ENCODE measurements around the gene BICC1. TPM values are rescaled to one million over a fixed set of nuclear protein-coding genes. Genes with fewer than 3 reads are reported as not detected.

The BICC1 gene
- total and polyA plus RNA-seq, 2 donors (not counting 3 experiments of a cell fraction or from before 2014, with no cell fraction given), result 0.06 to 0.29 TPM

DNA sequence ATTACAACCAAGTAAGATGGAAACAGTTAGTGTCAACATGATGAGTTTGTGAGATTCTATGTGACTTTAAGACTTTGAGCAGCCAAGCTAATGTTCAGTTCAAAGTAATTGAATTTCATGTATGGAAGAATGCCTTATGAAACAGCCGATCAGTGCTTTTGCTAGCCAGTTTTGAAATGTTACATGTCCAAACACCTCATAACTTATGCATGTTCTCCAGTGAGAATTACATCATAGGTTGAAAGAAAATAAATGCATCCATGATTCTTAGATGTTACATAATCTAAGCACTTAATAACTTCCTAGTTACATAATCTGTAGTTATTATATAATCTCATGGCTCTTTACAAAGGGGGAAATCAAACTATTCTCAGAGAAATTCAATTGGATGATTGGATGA lies 211.3 kb downstream of the BICC1 start:
- Histone ChIP-seq H3K4me3 (replicated peaks in 1 of 3; ENCODE audit: insufficient read depth in 1 of 3, low read depth in 1 of 3, low read length in 3 of 3) (no peak overlapping the region), H3K9me3 (replicated peaks; ENCODE audit: control insufficient read depth, insufficient read depth, low read length) (no peaks in the 10 kb centered on the region), H3K79me2 (ENCODE audit: control insufficient read depth, insufficient read depth, low read length) (no peaks in the 10 kb centered on the region), H3K4me1 (ENCODE audit: control insufficient read depth, extremely low read depth, insufficient read depth, low read length) (no peaks in the 10 kb centered on the region), H2AFZ (ENCODE audit: low read depth, low read length) (no peak overlapping the region), H3K4me2 (ENCODE audit: insufficient read depth, low read length) (no peak overlapping the region), H3K9ac (replicated peaks; ENCODE audit: extremely low read depth, insufficient read depth, low read length) (no peak overlapping the region), H3K27ac (ENCODE audit: insufficient read depth, low read depth, low read length) (no peak overlapping the region), H4K20me1 (replicated peaks; ENCODE audit: control insufficient read depth, extremely low read depth, insufficient read depth, low read length) (no peaks in the 10 kb centered on the region), H3K27me3 (ENCODE audit: control insufficient read depth in 2 of 2, insufficient read depth in 2 of 2, low read length in 2 of 2) (no peaks in the 10 kb centered on the region), H3K36me3 (ENCODE audit: control insufficient read depth in 2 of 2, extremely low read depth in 1 of 2, insufficient read depth in 2 of 2, low read length in 2 of 2) (no peaks in the 10 kb centered on the region), H3K9me1 (replicated peaks; ENCODE audit: control insufficient read depth, extremely low read depth, insufficient read depth, low read length) (no peaks in the 10 kb centered on the region)
- DNase-seq (ENCODE audit: low read depth, low spot score), result no peak
- TF ChIP-seq, protein P1, sequence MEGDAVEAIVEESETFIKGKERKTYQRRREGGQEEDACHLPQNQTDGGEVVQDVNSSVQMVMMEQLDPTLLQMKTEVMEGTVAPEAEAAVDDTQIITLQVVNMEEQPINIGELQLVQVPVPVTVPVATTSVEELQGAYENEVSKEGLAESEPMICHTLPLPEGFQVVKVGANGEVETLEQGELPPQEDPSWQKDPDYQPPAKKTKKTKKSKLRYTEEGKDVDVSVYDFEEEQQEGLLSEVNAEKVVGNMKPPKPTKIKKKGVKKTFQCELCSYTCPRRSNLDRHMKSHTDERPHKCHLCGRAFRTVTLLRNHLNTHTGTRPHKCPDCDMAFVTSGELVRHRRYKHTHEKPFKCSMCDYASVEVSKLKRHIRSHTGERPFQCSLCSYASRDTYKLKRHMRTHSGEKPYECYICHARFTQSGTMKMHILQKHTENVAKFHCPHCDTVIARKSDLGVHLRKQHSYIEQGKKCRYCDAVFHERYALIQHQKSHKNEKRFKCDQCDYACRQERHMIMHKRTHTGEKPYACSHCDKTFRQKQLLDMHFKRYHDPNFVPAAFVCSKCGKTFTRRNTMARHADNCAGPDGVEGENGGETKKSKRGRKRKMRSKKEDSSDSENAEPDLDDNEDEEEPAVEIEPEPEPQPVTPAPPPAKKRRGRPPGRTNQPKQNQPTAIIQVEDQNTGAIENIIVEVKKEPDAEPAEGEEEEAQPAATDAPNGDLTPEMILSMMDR (IDR thresholded peaks at IDR 0.05; ENCODE audit: extremely low read depth in 1 of 2, insufficient read depth in 1 of 2, low read depth in 1 of 2, low read length in 2 of 2), result no peak
- no peak for TF ChIP-seq POLR2AphosphoS5 (IDR thresholded peaks at IDR 0.05; ENCODE audit: insufficient read depth, low read depth, low read length)
- TF ChIP-seq FOS (IDR thresholded peaks at IDR 0.05; ENCODE audit: borderline replicate concordance, insufficient read depth, low read length), result no peak
- no peak for TF ChIP-seq JUN (IDR thresholded peaks at IDR 0.05; ENCODE audit: borderline replicate concordance, insufficient read depth, insufficient read length, low read depth)
- no peak for TF ChIP-seq EZH2 (IDR thresholded peaks at IDR 0.05; ENCODE audit: borderline replicate concordance, low read depth, low read length, severe bottlenecking)
- TF ChIP-seq POLR2A (IDR thresholded peaks at IDR 0.05; ENCODE audit: low read depth, low read length), result no peak
- no peak for TF ChIP-seq GATA2 (IDR thresholded peaks at IDR 0.05; ENCODE audit: insufficient read depth, insufficient read length, low read depth, low read length)
- TF ChIP-seq, protein P2, sequence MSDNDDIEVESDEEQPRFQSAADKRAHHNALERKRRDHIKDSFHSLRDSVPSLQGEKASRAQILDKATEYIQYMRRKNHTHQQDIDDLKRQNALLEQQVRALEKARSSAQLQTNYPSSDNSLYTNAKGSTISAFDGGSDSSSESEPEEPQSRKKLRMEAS (IDR thresholded peaks at IDR 0.05; ENCODE audit: insufficient read depth, insufficient read length), result no peak
- no peak for TF ChIP-seq MYC (IDR thresholded peaks at IDR 0.05; ENCODE audit: low read depth, low read length)
- ChIA-PET CTCF (no interaction called here), POLR2A (no interaction called here)
- intact Hi-C loops (cut with micrococcal nuclease), result no loop called here
- FAIRE-seq, result no peak
- no TSS peak for BruUV-seq (replicated peaks)
- dilution Hi-C loops (cut with MboI; ENCODE audit: extremely low pct_ligation_motif_present, low sequenced_read_pairs), result no loop called here
